AG04450 (cell line): ENCODE data around the gene CFHR5. TPM values are rescaled to one million over a fixed set of nuclear protein-coding genes. Genes with fewer than 3 reads are reported as not detected.

ENCODE experiments used
- CTCF ChIA-PET: fragments of 300-600, 350-600 bp; formaldehyde crosslinking; extraction: SDS; loops from one replicate; lab custom pipeline; 2022; ENCODE audit warnings: antibody characterized with exemption, inconsistent platforms; lab: Charles Lee
- POLR2A ChIA-PET: fragments of 350-600 bp; formaldehyde crosslinking; extraction: SDS; loops from one replicate; lab custom pipeline; 2021; ENCODE audit warnings: antibody characterized with exemption, inconsistent platforms; lab: Yijun Ruan, JAX
- DNase-seq: peaks from one replicate; pipeline ENCODE4 v3.0.0-alpha.2; 2011; ENCODE audit warnings: low read depth, low spot score
- H3K27ac ChIP-seq: one replicate; pipeline ENCODE4 v1.5.1; 2012; ENCODE audit warnings: low read depth, low read length, control low read depth
- H3K27me3 ChIP-seq: one replicate; pipeline ENCODE4 v1.6.0; 2012; ENCODE audit warnings: low read length; ENCODE audit not compliant: control insufficient read depth, insufficient read depth
- H3K4me3 ChIP-seq: 2 replicates; pipeline ENCODE4 v1.5.1; 2011; ENCODE audit warnings: mild to moderate bottlenecking, low read depth, low read length, control low read depth
- H3K9me3 ChIP-seq: 2 replicates; pipeline ENCODE4 v1.5.1; 2012; ENCODE audit warnings: low read length; ENCODE audit not compliant: control insufficient read depth, insufficient read depth
- CTCF ChIP-seq: IDR thresholded peaks from 2 replicates; pipeline ENCODE4 v1.5.1; 2011; ENCODE audit warnings: low read depth, low read length, control low read depth, inconsistent platforms
- polyA plus RNA-seq: library from polyadenylated mRNA; depleted of rRNA; stranded (reverse); fragments of >200 nt; gene quantifications from 2 replicates; pipeline ENCODE4 v1.2.3, GENCODE V29; 2011

CFHR5 gene
- polyA plus RNA-seq, 1 experiment = not detected

- ChIA-PET POLR2A (no interaction called here), CTCF (no interaction called here)
- H3K4me3 ChIP-seq = no peak overlapping the region
- H3K27me3 ChIP-seq = no peaks in the 10 kb centered on the region
- no peaks in the 10 kb centered on the region for H3K9me3 ChIP-seq
- no peak overlapping the region for H3K27ac ChIP-seq
- DNase-seq = no peak
- TF ChIP-seq CTCF = no peak
These were observed 40.3 kb downstream of the CFHR5 start for GRCh38 chr1:197017558-197018146.

GRCh38 chr1:197021716-197022115 lies 44.4 kb downstream of the CFHR5 start:
- no peaks in the 10 kb centered on the region for H3K27me3 ChIP-seq
- no peak overlapping the region for H3K27ac ChIP-seq
- H3K4me3 ChIP-seq = no peak overlapping the region
- H3K9me3 ChIP-seq = no peaks in the 10 kb centered on the region
- POLR2A ChIA-PET = no interaction called here
- no peak for TF ChIP-seq CTCF
- no peak for DNase-seq
- CTCF ChIA-PET = interaction anchor here (0.7 kb wide), 1 partner anchor 8 kb away, joined by 3 read pairs; no protein-coding TSS in a partner anchor

GRCh38 chr1:197024460-197024859 lies 47.1 kb downstream of the CFHR5 start:
- no peak overlapping the region for H3K4me3 ChIP-seq
- no peaks in the 10 kb centered on the region for H3K9me3 ChIP-seq
- no peaks in the 10 kb centered on the region for H3K27me3 ChIP-seq
- no peak overlapping the region for H3K27ac ChIP-seq
- TF ChIP-seq CTCF = no peak
- no peak for DNase-seq
- ChIA-PET POLR2A (no interaction called here), CTCF (no interaction called here)

GRCh38 chr1:197027359-197027758 lies 50.0 kb downstream of the CFHR5 start:
- POLR2A ChIA-PET = no interaction called here

More at GRCh38 chr1:197027359-197027758, 50.0 kb downstream of the CFHR5 start:
- CTCF ChIA-PET = interaction anchor here (0.7 kb wide), 1 partner anchor 710 kb away, joined by 3 read pairs; no protein-coding TSS in a partner anchor
- DNase-seq = no peak
- Histone ChIP-seq H3K4me3 (no peak overlapping the region), H3K27me3 (no peaks in the 10 kb centered on the region), H3K27ac (no peak overlapping the region), H3K9me3 (no peaks in the 10 kb centered on the region)
- TF ChIP-seq CTCF = no peak
